Measurements from ENCODE around the gene MYO1A.
A peak's percentile ranks its signal among the peaks of the same experiment; 100 is the strongest.

Gene MYO1A

DNA sequence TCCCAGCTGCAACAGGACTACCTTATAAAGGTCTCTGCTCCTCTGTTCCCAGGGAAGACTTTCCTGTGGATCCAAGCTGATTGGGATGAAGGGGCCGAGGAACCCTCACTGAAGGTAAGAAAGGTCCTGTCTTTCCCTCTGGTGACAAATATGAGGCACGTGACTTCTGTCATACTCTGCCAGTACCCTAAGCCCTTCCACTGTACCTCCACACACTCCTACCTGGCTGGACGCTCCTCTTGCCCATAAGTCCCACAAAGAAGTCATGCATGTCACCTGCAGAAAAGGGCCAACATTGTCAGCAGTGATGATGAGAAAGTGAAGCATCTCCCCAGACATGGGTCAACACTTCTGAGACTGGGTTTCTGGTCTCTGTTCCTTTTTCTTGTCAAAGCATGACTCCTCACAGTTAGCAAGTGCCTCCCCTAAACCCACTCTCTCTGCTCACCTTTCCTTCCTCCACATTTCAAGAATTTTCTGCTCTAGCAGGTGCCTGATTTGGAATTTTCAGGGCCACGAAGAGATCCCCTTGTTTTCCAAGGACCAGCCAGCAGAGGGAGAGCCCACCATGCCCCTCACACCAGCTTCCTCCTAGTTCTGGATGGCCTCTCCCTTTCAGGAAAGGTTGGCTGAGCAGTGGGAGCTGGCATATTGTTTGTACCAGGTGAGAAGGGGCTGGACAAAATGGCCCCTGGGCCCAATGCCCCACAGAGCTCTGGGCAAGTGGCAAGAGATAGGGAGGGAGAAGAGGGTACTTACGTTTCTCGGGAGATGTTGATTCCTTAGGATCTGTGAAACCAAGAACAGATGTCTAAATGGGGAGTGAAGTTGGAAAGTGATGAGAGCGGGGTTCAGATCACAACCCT lies 37.1 kb downstream of the MYO1A start:
- Histone ChIP-seq H3K4me3 (ENCODE audit: low read length) (peak overlapping the region; percentile 26), H4K20me1 (ENCODE audit: insufficient read depth, low read length) (no peaks in the 10 kb centered on the region), H3K4me2 (ENCODE audit: low read length) (peak overlapping the region; percentile 74), H3K36me3 (replicated peaks; ENCODE audit: low read depth, low read length) (no peaks in the 10 kb centered on the region), H3K4me1 (ENCODE audit: low read length) (peaks cover 35% of the 10 kb centered on the region), H3K9ac (ENCODE audit: low read length) (no peak overlapping the region), H3K9me3 (ENCODE audit: insufficient read depth, low read length) (no peaks in the 10 kb centered on the region), H3K79me2 (ENCODE audit: low read length) (no peaks in the 10 kb centered on the region), H2AFZ (ENCODE audit: low read depth, low read length) (no peak overlapping the region), H3K27ac (ENCODE audit: low read length) (no peak overlapping the region), H3K27me3 (ENCODE audit: low read depth, low read length) (peaks cover 30% of the 10 kb centered on the region)
- TF ChIP-seq EZH2phosphoT487 (IDR thresholded peaks at IDR 0.05; ENCODE audit: low read depth) (no peak), CTCF (IDR thresholded peaks at IDR 0.05; ENCODE audit: low read depth, low read length) (no peak)

DNA sequence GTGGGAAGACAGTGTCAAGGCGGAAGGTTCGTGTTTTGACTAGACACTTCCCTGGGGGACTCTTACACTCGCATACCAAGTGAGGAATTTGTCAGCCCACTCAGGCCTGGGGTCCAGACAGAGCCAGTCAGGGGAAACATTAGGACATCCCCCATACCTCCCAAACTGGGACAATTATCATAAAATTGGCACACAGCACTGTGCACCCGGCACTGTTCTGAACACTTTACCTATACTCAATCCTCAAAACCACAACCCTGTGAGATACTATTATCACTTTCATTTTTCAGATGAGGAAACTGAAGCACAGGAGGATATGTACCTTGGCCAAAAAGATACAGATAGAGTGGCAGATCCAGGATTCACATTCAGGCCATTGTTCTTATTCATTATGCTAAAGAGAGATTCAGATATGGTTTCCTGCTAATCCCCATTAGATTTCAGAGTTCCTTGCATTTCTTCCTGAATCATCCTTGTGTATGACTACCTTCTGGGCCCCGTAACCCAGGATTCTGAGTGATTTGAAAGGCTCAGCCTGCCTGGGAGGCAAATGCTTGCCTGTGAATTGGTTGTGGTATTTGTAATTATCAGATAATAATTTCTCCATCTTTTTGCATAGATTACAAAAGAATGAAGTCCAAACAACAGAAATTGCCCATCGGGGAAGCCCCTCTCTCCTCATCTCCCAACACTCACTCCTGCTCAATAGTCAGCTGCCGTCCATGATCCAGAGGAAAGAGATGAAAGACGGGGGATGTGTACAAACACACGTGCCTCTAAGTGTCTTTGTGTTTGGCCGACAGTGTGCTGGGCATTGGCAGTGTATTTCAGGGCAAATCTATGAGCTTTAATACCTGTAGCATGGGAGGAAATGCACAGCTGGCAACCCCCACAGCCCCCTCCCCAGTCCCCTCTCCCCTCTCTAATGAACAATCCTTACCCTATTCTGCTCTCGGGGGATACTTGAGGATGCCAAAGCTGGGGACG lies 38.2 kb downstream of the MYO1A start:
- Histone ChIP-seq H3K9ac (ENCODE audit: low read length) (no peak overlapping the region), H3K4me2 (ENCODE audit: low read length) (peak overlapping the region; percentile 74), H3K27me3 (ENCODE audit: low read depth, low read length) (peaks cover 30% of the 10 kb centered on the region), H3K79me2 (ENCODE audit: low read length) (no peaks in the 10 kb centered on the region), H2AFZ (ENCODE audit: low read depth, low read length) (no peak overlapping the region), H3K27ac (ENCODE audit: low read length) (no peak overlapping the region), H3K4me1 (ENCODE audit: low read length) (peaks cover 39% of the 10 kb centered on the region), H3K9me3 (ENCODE audit: insufficient read depth, low read length) (no peaks in the 10 kb centered on the region), H4K20me1 (ENCODE audit: insufficient read depth, low read length) (no peaks in the 10 kb centered on the region), H3K36me3 (replicated peaks; ENCODE audit: low read depth, low read length) (no peaks in the 10 kb centered on the region), H3K4me3 (ENCODE audit: low read length) (peak overlapping the region; percentile 34)
- TF ChIP-seq EZH2phosphoT487 (IDR thresholded peaks at IDR 0.05; ENCODE audit: low read depth) (no peak), CTCF (IDR thresholded peaks at IDR 0.05; ENCODE audit: low read depth, low read length) (no peak)

- H3K4me3 ChIP-seq (ENCODE audit: low read length), result no peak overlapping the region
- H3K4me2 ChIP-seq (ENCODE audit: low read length), result no peak overlapping the region
- no peak overlapping the region for H2AFZ ChIP-seq (ENCODE audit: low read depth, low read length)
- no peaks in the 10 kb centered on the region for H3K36me3 ChIP-seq (replicated peaks; ENCODE audit: low read depth, low read length)
- no peak for TF ChIP-seq EZH2phosphoT487 (IDR thresholded peaks at IDR 0.05; ENCODE audit: low read depth)
- TF ChIP-seq CTCF (IDR thresholded peaks at IDR 0.05; ENCODE audit: low read depth, low read length), result no peak
- H3K27me3 ChIP-seq (ENCODE audit: low read depth, low read length), result peaks cover 24% of the 10 kb centered on the region
- H3K79me2 ChIP-seq (ENCODE audit: low read length), result peaks cover 5% of the 10 kb centered on the region
- H3K27ac ChIP-seq (ENCODE audit: low read length), result no peak overlapping the region
- no peaks in the 10 kb centered on the region for H3K9me3 ChIP-seq (ENCODE audit: insufficient read depth, low read length)
- peaks cover 42% of the 10 kb centered on the region for H3K4me1 ChIP-seq (ENCODE audit: low read length)
- no peak overlapping the region for H3K9ac ChIP-seq (ENCODE audit: low read length)
- no peaks in the 10 kb centered on the region for H4K20me1 ChIP-seq (ENCODE audit: insufficient read depth, low read length)
Measured at GRCh38 chr12:57010627-57011247, 39.2 kb downstream of the MYO1A start.
